Jurkat, Clone E6-1 (cell line): ENCODE measurements around the gene ZNF76.

ENCODE experiments used
- DNase-seq: peaks from one replicate; pipeline ENCODE4 v3.0.0-alpha.2; 2011; ENCODE audit warnings: low read depth, low spot score
- H3K4me3 ChIP-seq: 2 replicates; pipeline ENCODE4 v1.5.1; 2011; ENCODE audit warnings: mild to moderate bottlenecking, low read length, control low read depth, moderate library complexity

Gene ZNF76

DNA sequence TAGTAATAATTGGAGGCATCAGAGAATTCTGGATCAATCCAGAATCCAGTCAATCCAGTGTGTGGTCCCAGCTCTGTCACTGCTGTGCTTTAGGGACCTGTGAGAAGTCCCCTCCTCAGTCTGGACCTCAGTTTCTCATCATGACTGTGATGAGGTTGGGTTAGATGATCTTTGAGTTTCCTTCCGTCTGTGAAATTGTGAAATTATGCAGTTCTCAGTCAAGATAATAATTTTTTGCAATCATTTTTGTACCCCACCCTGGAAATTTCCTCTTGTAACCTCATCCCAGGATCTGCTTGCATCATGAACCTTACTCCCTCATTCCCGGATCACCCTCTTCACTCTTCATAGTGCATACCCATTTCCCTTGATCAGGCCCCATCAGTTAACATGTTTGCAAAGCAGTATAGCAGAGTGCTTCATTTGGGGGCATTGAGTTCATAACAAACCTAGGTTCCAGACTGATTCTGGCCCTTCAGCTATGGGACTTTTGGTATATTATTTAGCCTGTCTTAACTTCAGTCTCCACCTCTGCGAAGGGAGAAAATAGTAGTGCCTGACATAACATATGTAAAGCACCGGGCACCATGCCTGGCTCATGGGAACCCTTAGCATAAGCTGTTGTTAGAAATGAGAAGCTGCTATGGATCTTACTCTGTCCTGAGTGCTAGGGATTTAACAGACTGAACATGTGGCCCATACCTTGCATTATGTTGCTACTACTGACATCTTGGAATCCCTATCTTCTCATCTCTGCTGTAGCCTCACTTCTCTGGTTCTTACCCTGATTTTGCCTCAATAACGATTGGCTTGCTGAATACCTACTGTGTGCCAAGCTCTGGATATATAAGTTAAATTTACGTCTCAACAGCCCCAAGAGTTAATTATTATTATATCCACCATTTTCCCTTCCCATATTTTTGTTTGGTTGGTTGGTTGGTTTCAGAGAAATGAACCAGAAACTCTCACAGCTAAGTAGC, 1.3 kb downstream of the ZNF76 start:
- peak overlapping the region; percentile 95 for H3K4me3 ChIP-seq
- DNase-seq, result no peak

DNA sequence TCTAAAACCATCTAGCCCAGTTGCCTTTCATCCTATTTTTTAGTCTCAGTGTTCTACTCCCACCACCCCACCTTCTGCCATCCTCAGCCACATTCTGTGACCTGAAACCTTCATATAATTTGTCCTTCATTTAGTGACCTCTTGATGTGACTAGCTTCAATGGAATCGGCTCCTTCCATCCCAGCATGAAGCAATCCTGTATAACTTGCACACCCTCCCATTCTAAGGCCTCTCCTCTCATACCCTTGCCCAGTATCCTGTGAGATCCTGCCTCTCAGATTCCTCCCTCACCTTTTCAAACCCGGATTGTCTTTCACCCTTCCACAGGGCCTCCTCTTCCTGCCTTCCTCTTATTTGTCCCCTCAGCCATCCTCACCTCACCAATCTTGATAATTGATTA, 3.1 kb downstream of the ZNF76 start:
- DNase-seq, result no peak
- no peak overlapping the region for H3K4me3 ChIP-seq

- no peak overlapping the region for H3K4me3 ChIP-seq
Measured at GRCh38 chr6:35264550-35265274, 5.2 kb downstream of the ZNF76 start.

GRCh38 chr6:35265523-35265922, 6.0 kb downstream of the ZNF76 start:
- no peak overlapping the region for H3K4me3 ChIP-seq
- no peak for DNase-seq

More at GRCh38 chr6:35264550-35265274, 5.2 kb downstream of the ZNF76 start:
- DNase-seq, result no peak

- DNase-seq, result no peak
Measured at GRCh38 chr6:35267446-35267845, 7.9 kb downstream of the ZNF76 start.

GRCh38 chr6:35267897-35268296, 8.4 kb downstream of the ZNF76 start:
- no peak overlapping the region for H3K4me3 ChIP-seq
- DNase-seq, result no peak

More at GRCh38 chr6:35267446-35267845, 7.9 kb downstream of the ZNF76 start:
- H3K4me3 ChIP-seq, result no peak overlapping the region

DNA sequence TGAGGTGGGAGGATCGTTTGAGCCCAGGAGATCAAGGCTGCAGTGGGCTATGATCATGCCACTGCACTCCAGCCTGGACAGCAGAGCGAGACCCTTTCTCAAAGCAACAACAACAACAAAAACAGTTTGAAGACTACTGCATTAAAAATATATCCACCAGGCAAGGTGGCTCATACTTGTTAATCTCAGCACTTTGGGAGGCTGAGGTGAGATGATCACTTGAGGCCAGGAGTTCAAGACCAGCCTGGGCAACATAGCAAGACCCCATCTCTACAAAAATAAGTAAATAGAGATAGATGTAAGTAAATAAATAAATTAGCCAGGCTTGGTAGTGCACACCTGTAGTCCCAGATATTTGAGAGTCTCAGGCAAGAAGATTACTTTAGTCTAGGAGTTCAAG, 12.5 kb downstream of the ZNF76 start:
- DNase-seq, result no peak
- H3K4me3 ChIP-seq, result no peak overlapping the region

- no peak overlapping the region for H3K4me3 ChIP-seq
- no peak for DNase-seq
Measured at GRCh38 chr6:35273822-35274559, 14.5 kb downstream of the ZNF76 start.

DNA sequence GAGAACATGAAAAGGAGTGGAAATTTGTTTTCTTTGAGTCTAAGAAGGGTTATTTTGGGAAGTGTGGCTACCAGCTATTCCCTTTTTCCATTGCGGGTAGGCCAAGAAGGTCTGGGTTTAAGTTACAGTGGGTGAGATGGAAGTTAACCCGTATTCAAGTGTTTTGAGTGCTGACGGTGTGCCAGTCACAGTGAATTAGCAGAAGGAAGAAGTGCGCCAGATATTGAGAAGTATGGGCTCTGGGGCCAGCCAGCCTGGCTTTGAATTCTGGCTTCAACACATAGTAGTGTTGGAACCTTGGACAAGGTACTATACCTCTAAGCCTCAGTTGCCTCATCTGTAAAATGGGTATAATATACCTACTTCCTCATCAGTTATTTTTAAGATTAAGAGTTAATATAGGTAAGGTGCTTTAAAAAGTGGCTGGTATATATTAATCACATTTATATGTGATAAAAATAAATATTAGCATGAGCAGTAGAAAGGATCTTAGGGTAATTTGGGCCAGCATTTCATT, 16.3 kb downstream of the ZNF76 start:
- no peak overlapping the region for H3K4me3 ChIP-seq
- no peak for DNase-seq

GRCh38 chr6:35278708-35279107, 19.2 kb downstream of the ZNF76 start:
- H3K4me3 ChIP-seq, result no peak overlapping the region

GRCh38 chr6:35280903-35281302, 21.4 kb downstream of the ZNF76 start:
- no peak for DNase-seq
- H3K4me3 ChIP-seq, result no peak overlapping the region

More at GRCh38 chr6:35278708-35279107, 19.2 kb downstream of the ZNF76 start:
- no peak for DNase-seq

DNA sequence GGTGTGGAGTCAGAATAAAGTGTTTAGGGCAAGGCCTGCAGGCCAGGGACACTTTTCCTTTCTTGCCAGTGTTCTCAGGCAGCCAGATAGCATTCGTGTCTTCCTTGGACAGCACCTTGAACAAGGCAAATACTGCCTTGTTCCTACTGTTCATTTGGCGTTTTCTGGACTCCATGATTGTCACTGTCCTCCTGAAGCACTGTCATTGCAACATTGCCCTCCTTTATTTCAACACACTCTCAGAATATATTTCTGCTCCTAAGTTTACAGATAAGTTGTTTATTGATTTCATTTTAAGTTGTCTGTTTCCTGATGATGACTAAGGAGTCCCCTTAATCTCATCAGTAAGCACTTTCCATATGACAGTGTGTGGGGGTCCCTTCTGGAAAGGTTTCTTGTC, 22.9 kb downstream of the ZNF76 start:
- no peak for DNase-seq
- H3K4me3 ChIP-seq, result no peak overlapping the region

GRCh38 chr6:35283361-35283760, 23.8 kb downstream of the ZNF76 start:
- H3K4me3 ChIP-seq, result no peak overlapping the region
- no peak for DNase-seq

- H3K4me3 ChIP-seq, result no peak overlapping the region
- DNase-seq, result no peak
Measured at GRCh38 chr6:35287671-35288396, 28.3 kb downstream of the ZNF76 start.

GRCh38 chr6:35288834-35289233, 29.3 kb downstream of the ZNF76 start:
- H3K4me3 ChIP-seq, result no peak overlapping the region
- no peak for DNase-seq

DNA sequence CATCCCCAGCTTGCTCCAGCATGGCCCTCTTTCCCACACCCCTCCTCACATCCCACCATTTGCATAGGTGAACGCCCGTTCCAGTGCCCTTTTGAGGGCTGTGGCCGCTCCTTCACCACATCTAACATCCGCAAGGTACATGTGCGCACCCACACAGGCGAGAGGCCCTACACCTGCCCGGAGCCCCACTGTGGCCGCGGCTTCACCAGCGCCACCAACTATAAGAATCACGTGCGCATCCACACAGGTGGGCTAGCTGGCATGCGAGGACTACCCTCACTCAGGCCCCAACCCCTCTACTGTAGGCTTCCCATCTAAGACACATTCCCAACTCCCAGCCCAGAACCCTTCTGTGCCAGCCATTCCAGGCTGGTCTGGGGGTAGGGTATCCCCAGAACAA, 32.0 kb downstream of the ZNF76 start:
- H3K4me3 ChIP-seq, result no peak overlapping the region
- no peak for DNase-seq

GRCh38 chr6:35292494-35292893, 33.0 kb downstream of the ZNF76 start:
- no peak for DNase-seq
- H3K4me3 ChIP-seq, result no peak overlapping the region

DNA sequence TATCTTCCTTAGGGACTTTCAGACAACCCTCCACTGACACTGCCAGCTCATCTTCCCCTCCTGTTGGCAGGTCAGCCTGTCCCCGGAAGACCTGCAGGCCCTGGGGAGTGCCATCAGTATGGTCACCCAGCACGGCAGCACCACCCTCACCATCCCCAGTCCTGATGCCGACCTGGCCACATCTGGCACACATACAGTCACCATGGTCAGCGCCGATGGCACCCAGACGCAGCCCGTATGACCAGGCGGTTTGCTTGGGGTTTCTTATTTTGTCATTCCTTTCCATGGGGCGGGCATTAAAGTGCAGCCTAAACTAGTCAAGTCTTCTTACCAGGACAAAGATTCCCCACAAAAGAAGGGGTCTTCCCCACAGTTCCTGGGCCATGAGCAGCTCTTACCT, 34.1 kb downstream of the ZNF76 start:
- DNase-seq, result no peak
- no peak overlapping the region for H3K4me3 ChIP-seq
